Measurements from ENCODE around the gene KDM1B.

The KDM1B gene, protein sequence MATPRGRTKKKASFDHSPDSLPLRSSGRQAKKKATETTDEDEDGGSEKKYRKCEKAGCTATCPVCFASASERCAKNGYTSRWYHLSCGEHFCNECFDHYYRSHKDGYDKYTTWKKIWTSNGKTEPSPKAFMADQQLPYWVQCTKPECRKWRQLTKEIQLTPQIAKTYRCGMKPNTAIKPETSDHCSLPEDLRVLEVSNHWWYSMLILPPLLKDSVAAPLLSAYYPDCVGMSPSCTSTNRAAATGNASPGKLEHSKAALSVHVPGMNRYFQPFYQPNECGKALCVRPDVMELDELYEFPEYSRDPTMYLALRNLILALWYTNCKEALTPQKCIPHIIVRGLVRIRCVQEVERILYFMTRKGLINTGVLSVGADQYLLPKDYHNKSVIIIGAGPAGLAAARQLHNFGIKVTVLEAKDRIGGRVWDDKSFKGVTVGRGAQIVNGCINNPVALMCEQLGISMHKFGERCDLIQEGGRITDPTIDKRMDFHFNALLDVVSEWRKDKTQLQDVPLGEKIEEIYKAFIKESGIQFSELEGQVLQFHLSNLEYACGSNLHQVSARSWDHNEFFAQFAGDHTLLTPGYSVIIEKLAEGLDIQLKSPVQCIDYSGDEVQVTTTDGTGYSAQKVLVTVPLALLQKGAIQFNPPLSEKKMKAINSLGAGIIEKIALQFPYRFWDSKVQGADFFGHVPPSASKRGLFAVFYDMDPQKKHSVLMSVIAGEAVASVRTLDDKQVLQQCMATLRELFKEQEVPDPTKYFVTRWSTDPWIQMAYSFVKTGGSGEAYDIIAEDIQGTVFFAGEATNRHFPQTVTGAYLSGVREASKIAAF

DNA sequence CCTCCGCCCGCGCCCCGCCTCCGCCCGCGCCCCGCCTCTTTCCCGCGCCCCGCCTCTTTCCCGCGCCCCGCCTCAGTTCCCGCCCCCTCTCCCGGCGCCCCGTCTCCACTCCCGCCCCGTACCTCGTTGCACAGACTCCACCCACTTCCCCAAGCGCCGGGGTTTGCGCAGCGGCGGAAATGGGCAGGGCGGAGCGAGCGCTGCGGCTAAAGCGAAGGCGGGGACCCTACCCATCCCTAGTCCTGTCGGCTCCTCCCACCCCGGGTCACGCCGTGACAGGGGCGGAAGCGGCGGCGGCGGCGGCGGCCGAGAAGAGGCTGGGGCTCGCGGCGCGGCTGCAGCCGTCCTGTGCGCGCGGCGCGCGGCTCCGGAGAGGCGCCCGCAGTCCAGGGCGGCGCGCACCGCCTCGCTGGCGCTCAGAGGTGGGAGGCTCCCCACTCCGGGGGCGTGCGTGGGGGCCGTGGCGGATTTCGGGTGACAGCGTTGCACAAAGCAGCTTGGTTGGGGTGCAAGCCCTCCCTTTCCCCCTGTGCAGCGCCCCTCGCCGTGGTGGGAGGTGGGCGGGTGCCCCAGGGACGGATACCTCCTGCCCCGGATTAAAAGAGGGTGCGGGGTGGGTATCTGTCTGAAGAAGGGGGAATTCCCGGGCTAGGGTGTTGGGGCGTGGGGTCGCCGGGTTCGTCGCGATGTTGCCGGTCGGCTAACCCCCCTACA lies at the start of gene KDM1B:
KDM1B (plus strand) TSS at position 273 of the 714 bp plus-strand sequence. CDS start 4,474 bp downstream, outside the sequence.
- peak; percentile 99 for DNase-seq

DNA sequence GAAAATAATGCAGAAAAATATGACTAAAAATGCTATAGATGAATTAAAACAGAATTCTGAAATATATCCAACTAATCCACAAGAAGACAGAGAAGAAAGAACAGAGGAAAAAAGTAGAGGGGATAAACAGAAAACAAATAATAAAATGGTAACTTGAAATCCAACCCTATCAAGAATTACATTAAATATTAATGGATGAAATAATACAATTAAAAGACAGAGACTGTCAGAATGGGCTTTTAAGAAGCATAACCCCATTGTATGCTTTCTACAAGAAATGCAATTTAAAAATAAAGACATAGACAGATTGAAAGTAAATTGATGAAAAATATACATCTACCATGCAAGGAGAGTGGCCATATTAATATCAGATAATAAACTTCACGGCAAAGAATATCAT lies 48.2 kb upstream of the KDM1B start:
- DNase-seq = no peak

DNA sequence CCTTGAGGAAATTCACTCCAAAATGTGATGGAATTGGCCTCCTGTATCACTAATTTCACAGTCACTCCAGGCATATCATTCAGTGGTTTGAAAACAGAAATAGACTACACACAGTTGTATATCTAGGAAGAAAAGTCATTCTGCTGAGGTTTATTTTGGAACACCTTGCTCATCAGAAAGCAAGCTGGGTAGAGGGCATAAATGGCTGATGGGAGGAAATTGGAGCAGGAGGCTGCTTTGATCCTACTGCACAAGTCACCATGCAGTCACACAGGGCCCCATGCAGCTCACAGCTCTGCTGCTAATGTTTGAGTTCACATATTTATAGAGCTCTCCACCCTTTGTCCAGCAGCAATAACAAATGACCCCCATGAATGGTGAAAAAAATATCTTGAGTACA lies 45.1 kb upstream of the KDM1B start:
- no peak for DNase-seq

DNA sequence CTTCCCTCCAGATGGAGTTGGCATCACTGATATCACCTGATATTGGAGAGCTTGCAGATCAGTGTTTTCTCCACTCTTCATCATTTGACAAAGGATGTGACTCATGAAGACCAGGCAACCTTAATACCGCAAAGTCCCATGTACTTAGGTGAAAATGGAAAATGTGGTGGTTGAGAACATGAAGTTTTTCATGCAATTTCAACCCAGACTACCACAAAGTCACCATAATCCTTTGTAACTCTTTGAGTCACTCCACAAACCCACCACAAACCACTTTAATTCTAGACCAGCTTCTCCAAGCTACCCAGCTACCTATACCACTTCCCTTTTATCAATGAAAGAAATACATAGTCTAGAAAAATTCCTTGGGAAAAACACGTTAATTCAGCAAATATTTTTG lies 39.9 kb upstream of the KDM1B start:
- DNase-seq = no peak

DNA sequence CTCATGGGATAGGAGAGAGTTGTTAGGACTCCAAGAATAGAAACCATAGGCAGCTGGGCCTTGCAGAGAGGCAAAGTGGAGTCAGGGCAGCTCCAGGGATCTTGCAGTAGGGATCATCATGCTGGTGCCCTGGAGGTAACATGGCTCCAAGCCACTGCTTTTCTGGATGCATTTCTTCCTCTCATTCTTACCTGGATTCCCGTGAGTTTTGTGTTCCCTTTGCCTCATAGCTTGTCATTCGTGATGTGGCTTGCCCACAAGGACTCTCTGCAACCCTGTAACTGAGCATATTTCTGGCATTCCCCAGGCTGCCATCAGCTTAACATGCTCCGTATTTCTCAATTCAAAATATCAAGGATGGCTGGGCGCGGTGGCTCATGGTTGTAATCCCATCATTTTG lies 38.1 kb upstream of the KDM1B start:
- no peak for DNase-seq

DNA sequence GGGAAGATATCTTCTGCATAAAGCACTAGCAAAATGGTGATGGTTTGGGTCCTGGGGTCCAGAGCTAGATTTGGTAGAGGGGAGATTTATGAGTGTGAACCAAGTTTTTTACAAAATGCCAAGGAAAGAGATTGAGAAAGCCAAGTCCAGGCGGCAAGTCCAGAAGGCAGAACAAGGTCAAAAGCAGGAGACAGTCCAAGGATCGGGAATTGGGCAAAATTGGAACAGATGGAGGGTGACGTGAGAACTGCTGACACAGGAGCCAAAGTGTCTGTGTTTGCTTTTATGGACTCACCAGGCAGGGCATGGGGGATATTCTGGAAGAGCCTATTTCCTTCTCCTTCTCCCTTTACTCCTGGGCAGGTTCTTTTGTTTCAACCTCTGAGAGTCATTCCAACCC lies 36.9 kb upstream of the KDM1B start:
- DNase-seq = peak; percentile 47

DNA sequence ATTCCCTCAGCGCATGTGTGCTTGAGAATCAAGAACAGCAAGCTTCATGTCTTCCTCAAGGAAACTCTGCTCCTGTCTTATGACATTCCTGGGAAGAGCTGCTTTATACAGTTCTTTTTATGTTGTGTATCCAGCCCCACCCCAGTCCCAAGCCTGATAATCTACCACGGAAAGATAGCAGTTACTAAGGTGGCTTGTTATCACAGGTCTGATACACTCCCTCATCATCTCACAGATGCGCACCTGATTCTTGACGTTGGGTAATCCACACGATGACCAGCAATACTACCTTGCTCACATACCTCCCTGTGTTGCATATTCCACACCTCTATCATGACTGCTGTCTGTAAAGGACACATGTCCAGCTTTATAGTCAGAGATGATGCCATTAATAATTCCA lies 36.0 kb upstream of the KDM1B start:
- DNase-seq = no peak

DNA sequence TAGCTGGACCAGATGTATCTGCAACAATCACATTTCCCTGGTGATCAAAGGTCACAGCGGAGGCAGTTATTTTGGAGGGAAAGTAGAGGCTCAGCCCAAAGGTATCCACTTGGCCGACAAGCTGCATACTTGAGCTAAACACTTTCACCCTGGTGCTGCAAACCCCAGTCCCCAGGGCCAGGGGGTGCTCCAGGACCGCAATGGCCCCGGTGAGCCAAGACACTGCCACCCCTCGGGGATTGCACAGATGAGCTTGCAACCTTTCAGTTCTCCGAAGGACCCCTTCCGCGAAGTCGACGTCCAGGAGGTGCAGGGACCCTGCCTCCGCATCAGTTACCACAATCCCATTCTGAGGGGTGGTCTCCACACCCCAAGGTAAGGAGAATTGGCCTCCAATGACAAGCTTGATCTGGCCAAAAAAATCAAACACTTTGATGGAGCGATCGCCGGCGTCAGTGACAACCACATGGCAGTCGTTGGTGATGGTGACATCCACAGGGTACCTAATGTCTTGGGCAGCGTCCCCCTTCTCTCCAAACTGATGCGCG lies 33.6 kb upstream of the KDM1B start:
- no peak for DNase-seq

DNA sequence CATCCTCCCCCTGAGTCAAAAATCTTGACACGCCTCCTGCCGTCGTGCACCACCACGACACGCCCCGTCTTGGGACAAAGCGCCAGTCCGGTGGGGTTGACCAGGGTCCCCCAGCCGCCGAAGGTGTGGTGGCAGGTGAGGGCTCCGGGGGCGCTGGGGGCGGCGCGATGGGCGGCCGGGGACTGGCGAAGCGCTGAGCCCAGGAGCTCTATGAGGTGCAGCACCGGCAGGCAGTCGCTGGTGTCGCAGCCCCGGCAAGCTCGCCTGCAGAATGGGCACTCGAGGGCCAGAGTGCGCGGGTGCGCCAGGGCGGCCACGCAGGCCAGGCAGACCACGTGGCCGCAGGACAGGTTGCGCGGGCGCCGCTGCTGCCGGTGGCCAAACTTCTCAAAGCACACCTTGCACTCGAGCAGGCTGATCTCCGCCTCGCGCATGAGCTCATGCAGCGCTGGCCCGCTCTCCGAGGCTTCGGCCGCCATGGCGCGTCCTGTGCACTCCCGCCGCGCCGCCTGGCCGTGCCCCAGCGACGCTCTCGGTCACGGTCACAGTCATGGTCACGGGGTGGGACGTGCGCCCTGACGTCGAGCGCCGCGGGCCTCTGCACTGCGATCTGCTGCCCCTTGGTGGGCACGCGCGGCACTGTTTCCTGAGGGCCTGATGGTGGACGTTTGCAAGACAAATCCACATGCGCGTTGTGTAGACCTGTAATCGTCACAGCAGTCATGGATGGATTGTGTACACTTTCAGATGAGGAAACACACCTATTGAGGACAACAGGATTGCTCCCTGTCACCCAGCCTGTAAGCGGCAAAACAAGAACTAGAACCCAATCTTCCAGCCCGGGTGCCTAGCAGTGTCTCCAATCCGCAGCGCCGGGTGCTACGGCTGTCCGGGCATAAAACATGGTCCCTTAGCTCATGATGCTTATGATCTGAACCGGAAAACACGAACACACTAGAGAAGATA lies 32.8 kb upstream of the KDM1B start, which contains the start of gene NHLRC1:
NHLRC1 (minus strand) TSS at position 550 of the 966 bp plus-strand sequence; CDS start at position 479, 71 bp downstream.
- DNase-seq = peak; percentile 93

DNA sequence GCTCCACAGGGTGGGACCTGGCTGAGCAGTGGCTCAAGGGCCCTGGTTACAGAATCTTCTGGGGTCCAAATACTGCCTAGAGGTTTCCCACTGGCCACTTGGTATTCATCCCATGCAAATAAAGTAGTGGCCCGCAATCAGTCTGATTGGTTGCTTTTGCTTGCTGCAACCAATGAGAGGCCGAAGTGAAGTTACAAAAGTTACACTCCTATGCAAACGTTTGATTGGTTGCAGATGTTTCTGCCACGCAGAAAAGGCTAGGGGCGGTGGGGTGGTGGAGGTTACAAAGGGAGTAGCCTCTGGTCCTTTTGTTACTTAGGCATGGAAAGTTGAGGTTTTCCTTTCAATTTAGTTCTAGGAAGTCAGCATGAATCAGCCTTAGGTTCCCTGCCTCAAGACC lies 29.1 kb upstream of the KDM1B start:
- DNase-seq = no peak

DNA sequence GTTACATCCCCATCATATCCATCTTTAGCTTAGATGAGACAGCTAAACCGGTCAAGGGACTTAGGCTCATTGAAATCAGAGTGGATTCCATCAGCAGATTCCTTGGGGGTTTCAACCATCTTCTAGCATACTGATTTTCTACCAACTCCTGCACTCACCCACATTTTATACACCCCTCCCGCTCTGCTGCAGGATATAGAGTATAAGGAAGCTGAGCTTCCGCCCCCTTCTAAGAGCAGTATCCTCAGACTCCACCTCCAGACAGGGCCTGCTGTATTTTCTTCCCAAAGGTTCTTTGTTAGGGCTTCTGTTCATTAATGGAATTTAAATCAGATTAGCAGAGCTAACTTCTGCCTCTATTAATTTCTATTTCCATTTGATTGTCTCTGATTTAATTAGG lies 22.9 kb upstream of the KDM1B start:
- no peak for DNase-seq

DNA sequence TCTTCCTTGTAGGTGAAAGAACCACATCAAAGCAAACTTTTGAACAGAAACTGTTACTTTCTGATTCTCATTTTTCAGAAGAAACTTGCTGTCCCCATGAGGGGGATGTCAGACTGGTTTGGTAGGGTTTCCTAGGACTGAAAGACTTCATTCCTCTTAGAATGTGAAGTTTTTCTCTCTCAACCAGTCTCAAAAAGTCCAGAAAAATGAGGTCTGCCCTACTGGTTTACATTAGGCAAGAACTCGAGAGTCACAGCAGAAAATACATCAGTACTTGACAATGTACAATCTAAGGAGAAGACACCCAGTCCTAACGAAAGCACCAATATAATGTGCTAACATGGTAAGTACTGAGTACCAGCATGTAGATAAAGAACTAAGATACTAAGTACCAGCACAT lies 20.1 kb upstream of the KDM1B start:
- no peak for DNase-seq

DNA sequence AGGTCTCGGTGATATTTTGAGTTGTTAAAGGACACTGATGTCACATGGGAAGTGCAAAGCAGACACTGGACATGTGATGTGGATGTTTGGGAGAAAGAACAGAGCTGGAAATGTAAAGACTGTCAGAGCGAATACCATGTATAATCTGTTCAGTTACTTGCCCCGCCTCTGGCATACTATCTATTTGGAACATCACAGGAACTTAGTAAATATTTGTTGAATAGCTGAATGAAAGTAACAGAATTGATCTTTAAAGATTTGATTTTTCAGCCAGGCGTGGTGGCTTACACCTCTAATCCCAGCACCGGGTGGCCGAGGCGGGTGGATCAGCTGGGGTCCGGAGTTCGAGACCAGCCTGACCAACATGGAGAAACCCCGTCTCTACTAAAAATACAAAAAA lies 19.0 kb upstream of the KDM1B start:
- no peak for DNase-seq

DNA sequence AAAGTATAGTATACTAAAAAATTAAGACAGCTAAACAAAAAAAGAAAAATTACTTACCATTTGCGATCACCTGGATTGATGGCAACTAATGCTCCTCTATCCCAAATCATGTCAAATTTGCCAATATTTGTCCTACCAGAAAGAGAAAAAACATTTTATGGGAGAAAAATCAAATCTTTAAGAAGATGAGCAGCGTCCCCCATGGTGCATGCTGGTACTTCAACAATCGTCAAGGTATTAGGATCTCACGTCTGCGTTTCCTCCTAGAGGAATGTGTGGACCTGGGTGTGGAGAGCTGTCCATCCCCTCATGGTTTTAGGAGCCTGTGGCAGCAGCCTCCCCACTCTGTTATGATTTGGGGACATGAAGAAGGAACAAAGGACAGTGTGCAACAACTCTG lies 16.3 kb upstream of the KDM1B start:
- no peak for DNase-seq

DNA sequence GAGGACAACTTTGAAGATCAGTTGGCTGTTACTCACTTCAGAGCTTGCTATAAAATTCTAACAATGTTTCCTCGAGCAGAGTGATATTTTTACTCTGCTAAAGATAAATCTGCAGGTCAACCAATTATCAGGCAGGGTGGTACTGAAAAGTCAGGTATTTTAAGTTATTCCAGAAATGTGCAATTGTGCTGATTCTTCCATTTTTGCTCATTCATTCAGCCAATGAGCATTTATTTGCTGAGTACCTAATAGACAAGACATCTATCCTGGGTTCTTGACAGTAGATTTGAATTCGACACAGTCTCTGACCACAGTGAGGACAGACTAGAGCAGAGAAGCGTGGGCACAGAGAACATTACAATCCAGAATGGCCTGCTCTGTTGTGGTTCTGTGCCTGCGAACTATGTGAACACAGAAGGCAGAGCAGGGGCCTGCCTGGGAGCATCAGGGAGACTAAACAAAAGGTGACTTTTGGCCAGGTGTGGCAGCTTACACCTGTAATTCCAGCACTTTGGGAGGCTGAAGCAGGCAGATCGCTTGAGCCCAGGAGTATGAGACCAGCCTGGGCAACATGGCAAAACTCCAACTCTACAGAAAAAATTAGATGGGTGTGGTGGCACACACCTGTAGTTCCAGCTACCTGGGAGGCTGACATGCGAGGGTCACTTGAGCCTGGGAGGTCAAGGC lies 15.1 kb upstream of the KDM1B start:
- DNase-seq = no peak

DNA sequence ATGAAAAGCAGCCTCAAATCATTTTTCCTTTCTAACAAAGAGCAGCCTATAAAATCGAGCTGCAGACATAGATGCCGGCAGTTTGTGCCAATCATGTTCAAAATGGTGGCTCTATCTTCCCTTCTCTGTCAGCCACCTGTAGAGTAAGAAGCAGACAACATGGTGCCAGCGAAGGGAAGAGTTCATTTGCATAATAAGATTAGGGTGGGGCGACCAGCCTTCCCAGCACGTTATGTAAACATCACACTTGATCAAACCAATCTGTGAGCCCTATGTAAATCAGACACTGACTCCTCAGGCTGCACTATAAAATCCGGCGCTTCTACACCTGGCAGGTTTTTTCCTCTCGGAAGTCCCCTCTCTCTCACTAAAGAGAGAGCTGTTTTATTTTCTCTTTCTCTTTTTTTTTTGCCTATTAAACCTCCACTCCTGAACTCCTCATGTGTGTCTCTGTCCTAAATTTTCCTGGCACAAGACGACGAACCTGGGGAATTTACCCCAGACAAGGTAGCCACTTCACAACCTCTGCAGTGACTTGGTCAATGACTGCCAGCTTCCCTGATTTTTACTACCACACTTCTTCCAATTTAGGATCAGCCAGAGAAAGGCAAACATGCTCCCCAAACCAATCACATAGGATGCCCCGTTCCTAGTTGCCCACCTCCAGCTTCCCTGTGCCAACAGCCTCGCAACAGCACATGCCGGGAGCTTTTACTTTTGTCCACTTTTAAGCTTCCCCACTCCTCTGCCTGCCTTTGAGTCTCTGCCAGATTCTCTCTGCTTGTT lies 13.2 kb upstream of the KDM1B start:
- DNase-seq = peak; percentile 94

DNA sequence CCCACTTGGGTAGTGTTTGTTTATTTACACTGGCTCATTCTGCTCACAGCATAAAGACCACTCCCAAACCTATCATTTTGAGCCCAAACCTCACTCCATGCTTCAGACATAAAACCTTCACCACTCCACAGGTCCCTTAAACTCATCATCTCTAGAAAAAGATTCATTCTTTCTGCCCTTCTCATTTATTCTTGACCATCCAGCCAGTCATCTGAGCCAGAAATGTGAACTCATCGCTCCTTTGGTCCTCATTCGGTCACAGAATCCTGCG lies 12.7 kb upstream of the KDM1B start:
- DNase-seq = no peak

DNA sequence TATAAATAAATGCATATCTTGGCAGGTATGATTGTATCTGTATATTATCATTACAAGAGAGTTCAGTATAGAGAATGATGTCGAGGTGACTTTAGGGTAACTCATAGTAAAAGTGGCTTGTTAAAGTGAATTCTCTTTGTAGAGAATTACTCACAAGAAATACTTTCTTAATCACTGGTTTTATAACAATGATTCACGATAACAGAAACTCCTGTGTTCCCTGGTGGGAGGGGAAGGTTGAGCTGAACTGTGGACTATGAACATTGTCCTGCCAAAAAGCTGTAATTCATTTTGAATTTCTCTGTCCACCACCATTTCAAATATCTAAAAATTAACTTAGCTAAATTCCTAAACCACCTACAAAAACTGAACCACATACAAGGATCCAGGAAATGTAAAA lies 8.1 kb upstream of the KDM1B start:
- DNase-seq = no peak

DNA sequence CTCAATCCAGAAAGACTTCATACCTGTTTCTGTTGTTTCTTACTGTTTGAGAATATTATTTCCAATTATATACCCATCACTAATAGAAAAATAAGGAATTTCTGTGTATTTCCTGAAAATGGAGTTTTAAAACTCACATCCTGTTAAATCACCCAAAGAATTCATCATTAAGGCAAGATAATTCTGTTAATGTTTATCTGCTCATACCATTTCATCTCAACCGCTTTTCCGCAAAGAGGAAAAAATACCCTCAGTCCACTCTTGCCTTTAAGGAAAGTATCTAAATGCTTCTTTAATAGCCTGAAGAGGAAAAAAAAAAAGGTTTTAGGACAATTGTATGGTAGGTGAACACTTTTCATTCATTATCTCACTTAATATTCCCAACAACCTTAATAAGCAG lies 7.6 kb upstream of the KDM1B start:
- no peak for DNase-seq

DNA sequence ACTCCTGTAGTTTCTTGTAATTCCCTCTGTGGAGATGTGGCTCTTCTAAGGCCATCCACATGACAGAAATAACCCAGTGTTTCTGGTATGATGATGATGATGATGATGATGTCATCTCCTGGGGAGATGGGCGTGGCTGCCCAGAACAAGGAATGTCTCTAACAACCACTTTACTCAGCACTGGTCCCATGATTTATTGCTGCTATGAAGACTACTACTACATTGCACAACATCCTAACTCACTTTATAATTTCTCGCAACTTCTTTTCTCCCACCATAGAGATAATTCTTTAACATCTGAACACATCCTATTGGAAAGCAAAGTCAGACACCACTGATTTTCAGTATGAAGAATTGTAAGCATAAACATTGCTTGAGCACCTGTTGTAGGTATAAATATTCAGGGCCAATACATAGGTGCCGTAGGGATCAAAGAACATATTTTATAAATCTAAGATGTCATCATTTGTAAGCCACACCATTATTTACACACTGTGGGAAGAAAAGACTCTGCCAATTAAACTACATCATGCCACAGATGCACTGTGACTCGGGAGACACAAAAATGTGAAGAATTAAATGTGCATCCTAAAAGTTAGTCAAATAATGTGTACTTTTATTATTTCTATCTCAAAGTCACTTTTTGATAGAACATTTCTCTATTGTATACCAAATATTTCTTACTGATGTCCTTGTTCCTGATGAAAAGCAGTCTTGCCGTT lies 6.8 kb upstream of the KDM1B start:
- no peak for DNase-seq

All from NCI-H2029 (cell line).